HFFc6 (cell line): ENCODE results near the gene SCN8A. TPM values are rescaled to one million over a fixed set of nuclear protein-coding genes. Genes with fewer than 3 reads are reported as not detected.

Source experiments
- DNase-seq: peaks from one replicate; pipeline ENCODE4 v3.0.0-alpha.2; 2018
- H3K27ac Mint-ChIP-seq: 2 replicates; pipeline ENCODE4 v1.8.0; 2020; ENCODE audit warnings: mild to moderate bottlenecking, mixed read lengths
- H3K27me3 Mint-ChIP-seq: 2 replicates; pipeline ENCODE4 v1.8.0; 2021; ENCODE audit warnings: mild to moderate bottlenecking, moderate library complexity, mixed read lengths; ENCODE audit not compliant: insufficient read depth
- H3K36me3 Mint-ChIP-seq: 2 replicates; pipeline ENCODE4 v1.8.0; 2021; ENCODE audit warnings: low read depth, mixed read lengths
- H3K4me1 Mint-ChIP-seq: 2 replicates; pipeline ENCODE4 v1.8.0; 2020; ENCODE audit warnings: low read depth, mixed read lengths
- H3K4me3 Mint-ChIP-seq: 2 replicates; pipeline ENCODE4 v1.8.0; 2020; ENCODE audit warnings: mild to moderate bottlenecking, moderate library complexity, mixed read lengths
- H3K9me3 Mint-ChIP-seq: 2 replicates; pipeline ENCODE4 v1.8.0; 2020; ENCODE audit warnings: mild to moderate bottlenecking, mixed read lengths
- total RNA-seq, 6 experiments: library from RNA; stranded (reverse); fragmentation: NEBNext Ultra II Directional; extraction: Animal tissue kit (Norgen Biotek cat#: 25700); gene quantifications; 2 replicates in 1 of 6; 3 replicates in 5 of 6; pipeline ENCODE4 v1.2.3, GENCODE V29; 2021
- TF ChIP-seq, protein P1 (sequence below): fragments of 200-600 bp; sonication (generic); IDR thresholded peaks from 2 replicates; pipeline ENCODE4 v1.5.0; 2021; ENCODE audit warnings: antibody characterized with exemption, mild to moderate bottlenecking

Gene SCN8A
- total RNA-seq, 6 experiments from 2014 or later, result 13.4 to 16.0 (median 15.3) TPM

DNA sequence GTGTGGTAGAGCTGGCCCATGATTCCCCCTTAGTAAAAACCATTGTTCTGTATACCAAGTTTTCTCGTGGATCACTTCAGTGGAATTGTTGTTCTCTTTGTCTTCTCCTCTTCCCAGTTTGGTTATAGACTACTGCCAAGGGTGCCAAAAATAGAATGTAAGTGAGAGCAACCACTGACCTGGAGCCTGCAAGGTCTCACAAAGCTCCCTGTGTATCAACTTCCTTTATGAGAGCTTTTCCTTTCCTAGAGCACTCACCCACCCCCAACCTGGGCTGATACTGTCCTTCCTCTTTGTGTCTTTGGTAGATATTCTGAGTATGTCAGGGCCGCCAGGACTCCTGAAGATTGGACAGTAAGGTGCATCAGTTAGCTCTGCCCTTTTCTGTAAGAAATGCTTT is 101.0 kb downstream of the SCN8A start:
- peaks cover 20% of the 10 kb centered on the region for H3K36me3 Mint-ChIP-seq
- no peak overlapping the region for H3K27ac Mint-ChIP-seq
- no peaks in the 10 kb centered on the region for H3K27me3 Mint-ChIP-seq
- H3K4me3 Mint-ChIP-seq, result no peak overlapping the region
- peaks cover 47% of the 10 kb centered on the region for H3K4me1 Mint-ChIP-seq
- TF ChIP-seq, protein P1, sequence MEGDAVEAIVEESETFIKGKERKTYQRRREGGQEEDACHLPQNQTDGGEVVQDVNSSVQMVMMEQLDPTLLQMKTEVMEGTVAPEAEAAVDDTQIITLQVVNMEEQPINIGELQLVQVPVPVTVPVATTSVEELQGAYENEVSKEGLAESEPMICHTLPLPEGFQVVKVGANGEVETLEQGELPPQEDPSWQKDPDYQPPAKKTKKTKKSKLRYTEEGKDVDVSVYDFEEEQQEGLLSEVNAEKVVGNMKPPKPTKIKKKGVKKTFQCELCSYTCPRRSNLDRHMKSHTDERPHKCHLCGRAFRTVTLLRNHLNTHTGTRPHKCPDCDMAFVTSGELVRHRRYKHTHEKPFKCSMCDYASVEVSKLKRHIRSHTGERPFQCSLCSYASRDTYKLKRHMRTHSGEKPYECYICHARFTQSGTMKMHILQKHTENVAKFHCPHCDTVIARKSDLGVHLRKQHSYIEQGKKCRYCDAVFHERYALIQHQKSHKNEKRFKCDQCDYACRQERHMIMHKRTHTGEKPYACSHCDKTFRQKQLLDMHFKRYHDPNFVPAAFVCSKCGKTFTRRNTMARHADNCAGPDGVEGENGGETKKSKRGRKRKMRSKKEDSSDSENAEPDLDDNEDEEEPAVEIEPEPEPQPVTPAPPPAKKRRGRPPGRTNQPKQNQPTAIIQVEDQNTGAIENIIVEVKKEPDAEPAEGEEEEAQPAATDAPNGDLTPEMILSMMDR, result no peak
- DNase-seq, result no peak
- no peaks in the 10 kb centered on the region for H3K9me3 Mint-ChIP-seq

DNA sequence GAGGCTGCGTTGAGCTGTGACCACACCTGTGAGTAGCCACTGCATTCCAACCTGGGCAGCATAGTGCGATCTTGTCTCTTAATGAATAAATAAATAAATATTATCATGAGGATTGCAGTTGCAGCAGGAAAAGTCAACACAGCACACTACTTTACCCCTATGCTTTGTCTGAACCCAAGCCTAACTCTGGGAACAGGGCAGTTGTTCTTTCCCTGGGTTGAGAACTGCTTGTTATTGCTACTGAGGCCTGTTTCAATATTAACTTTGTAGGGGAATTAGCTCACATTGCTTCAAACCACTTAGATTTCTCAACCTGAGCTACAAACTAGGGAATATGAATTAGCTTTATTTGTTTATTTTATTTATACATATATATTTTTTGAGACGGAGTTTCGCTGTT is 102.5 kb downstream of the SCN8A start:
- TF ChIP-seq, protein P1, result no peak
- peaks cover 32% of the 10 kb centered on the region for H3K4me1 Mint-ChIP-seq
- no peak overlapping the region for H3K4me3 Mint-ChIP-seq
- DNase-seq, result no peak
- H3K36me3 Mint-ChIP-seq, result peaks cover 20% of the 10 kb centered on the region
- no peaks in the 10 kb centered on the region for H3K9me3 Mint-ChIP-seq
- no peak overlapping the region for H3K27ac Mint-ChIP-seq
- H3K27me3 Mint-ChIP-seq, result no peaks in the 10 kb centered on the region

DNA sequence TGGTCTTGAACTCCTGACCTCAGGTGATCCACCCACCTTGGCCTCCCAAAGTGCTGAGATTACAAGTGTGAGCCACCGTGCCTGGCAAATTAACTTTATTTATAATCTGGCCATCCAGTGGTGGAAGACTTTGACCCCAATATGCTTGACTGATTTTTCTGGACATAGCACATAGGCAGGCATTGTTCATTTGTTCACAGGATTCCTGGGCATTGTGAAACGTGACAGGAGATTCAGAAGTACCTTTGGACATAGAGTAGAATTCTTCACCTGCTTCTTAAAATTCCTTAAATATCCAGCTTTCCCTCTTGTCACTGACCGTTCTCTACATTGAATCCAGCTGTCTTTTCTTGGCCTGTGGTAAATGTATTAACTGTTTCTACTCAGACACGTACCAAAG is 103.1 kb downstream of the SCN8A start:
- Mint-ChIP-seq H3K27ac (no peak overlapping the region), H3K9me3 (no peaks in the 10 kb centered on the region), H3K36me3 (peaks cover 20% of the 10 kb centered on the region), H3K27me3 (no peaks in the 10 kb centered on the region), H3K4me1 (peaks cover 26% of the 10 kb centered on the region), H3K4me3 (no peak overlapping the region)
- DNase-seq, result no peak
- TF ChIP-seq, protein P1, result no peak

DNA sequence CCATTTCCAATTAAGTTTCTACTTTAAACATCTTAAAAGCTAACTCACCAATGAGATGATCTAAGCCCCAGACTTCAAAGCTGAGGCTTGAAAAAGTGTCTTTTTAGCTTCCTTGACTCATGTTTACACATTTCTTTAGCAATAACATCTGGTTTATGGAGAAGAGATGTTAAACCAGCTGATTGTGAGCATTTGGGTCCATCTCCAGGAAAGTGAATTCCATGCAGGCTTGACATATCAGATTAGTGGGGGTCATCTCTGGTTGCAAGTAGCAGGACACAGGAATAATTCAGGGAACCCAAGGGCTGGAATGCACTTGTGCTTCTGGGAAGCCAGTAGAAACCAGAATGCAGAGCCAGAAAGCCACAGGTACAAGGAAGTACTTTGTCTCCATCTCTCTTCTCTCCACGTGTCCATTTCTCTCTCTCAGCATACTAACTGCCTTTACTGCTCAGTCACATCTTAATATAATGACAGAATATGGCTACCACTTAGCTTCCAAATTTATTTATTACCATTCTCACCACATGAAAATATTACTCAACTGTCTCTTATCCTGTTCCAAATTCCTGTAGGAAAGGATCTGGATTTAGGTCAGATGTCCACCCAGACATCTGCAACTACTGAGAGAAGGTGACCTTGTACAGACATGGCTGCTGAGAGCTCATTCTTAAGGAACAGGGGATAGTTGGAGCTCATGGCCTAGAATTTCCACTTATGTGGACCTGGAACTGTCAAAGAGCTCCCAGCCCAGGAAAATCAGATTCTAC is 104.4 kb downstream of the SCN8A start:
- TF ChIP-seq, protein P1, result no peak
- no peaks in the 10 kb centered on the region for H3K27me3 Mint-ChIP-seq
- H3K9me3 Mint-ChIP-seq, result no peaks in the 10 kb centered on the region
- peak overlapping the region; percentile 34 for H3K27ac Mint-ChIP-seq
- H3K4me3 Mint-ChIP-seq, result no peak overlapping the region
- peaks cover 22% of the 10 kb centered on the region for H3K36me3 Mint-ChIP-seq
- peaks cover 25% of the 10 kb centered on the region for H3K4me1 Mint-ChIP-seq
- peak; percentile 8 for DNase-seq

DNA sequence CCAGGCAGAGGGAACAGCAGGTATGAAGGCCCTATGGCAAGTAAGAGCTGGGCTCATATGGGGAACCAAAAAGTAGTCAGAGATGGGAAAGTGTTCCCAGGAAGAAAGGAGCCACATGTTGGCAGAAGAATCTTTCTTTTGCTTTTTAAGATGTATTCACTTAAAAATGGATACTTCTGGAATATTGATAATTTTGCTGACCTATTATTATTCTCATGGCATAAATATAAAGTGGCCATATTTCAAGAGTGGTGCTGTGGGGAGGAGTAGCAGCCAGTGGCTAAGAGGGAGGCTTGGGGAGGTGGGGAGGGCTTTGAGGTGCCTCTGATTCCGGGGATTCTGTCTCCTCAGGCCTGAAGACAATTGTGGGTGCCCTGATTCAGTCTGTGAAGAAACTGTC is 108.2 kb downstream of the SCN8A start:
- no peak for DNase-seq
- H3K4me1 Mint-ChIP-seq, result peaks cover 17% of the 10 kb centered on the region
- H3K9me3 Mint-ChIP-seq, result no peaks in the 10 kb centered on the region
- TF ChIP-seq, protein P1, result no peak
- H3K27ac Mint-ChIP-seq, result no peak overlapping the region; the same call in 1 of the 2 replicates
- no peak overlapping the region for H3K4me3 Mint-ChIP-seq
- H3K36me3 Mint-ChIP-seq, result peaks cover 48% of the 10 kb centered on the region
- H3K27me3 Mint-ChIP-seq, result no peaks in the 10 kb centered on the region
